ENCODE measurements around the gene UBTF. TPM values are rescaled to one million over a fixed set of nuclear protein-coding genes. Genes with fewer than 3 reads are reported as not detected.
"Not testable (repeated sequence)": the region's sequence is repeated elsewhere in the genome, so short reads cannot be mapped to it uniquely, and the experiment has no call there.

The UBTF gene
- total RNA-seq, 1 donor from 2014 or later, result 62.1 TPM

- Mint-ChIP-seq H3K4me1 (ENCODE audit: low read depth) (no peaks in the 10 kb centered on the region), H3K9me3 (ENCODE audit: low read depth) (no peaks in the 10 kb centered on the region), H3K36me3 (ENCODE audit: low read depth) (no peaks in the 10 kb centered on the region), H3K27ac (ENCODE audit: unreplicated experiment) (no peak overlapping the region), H3K4me3 (ENCODE audit: unreplicated experiment) (no peak overlapping the region), H3K27me3 (ENCODE audit: low read depth) (peaks cover 13% of the 10 kb centered on the region)
- DNase-seq (ENCODE audit: low spot score), result no peak
- TF ChIP-seq CTCF (IDR thresholded peaks at IDR 0.05), result no peak
These were observed 31.6 kb upstream of the UBTF start for GRCh38 chr17:44251062-44251461.

GRCh38 chr17:44249501-44250246, 30.2 kb upstream of the UBTF start:
- no peaks in the 10 kb centered on the region for H3K9me3 Mint-ChIP-seq (ENCODE audit: low read depth)

GRCh38 chr17:44247876-44248736, 28.6 kb upstream of the UBTF start:
- no peak overlapping the region for H3K4me3 Mint-ChIP-seq (ENCODE audit: unreplicated experiment)
- H3K27me3 Mint-ChIP-seq (ENCODE audit: low read depth), result no peaks in the 10 kb centered on the region
- no peaks in the 10 kb centered on the region for H3K4me1 Mint-ChIP-seq (ENCODE audit: low read depth)
- H3K27ac Mint-ChIP-seq (ENCODE audit: unreplicated experiment), result no peak overlapping the region
- no peaks in the 10 kb centered on the region for H3K9me3 Mint-ChIP-seq (ENCODE audit: low read depth)
- no peak for DNase-seq (ENCODE audit: low spot score)
- TF ChIP-seq CTCF (IDR thresholded peaks at IDR 0.05), result no peak
- no peaks in the 10 kb centered on the region for H3K36me3 Mint-ChIP-seq (ENCODE audit: low read depth)

More at GRCh38 chr17:44249501-44250246, 30.2 kb upstream of the UBTF start:
- H3K27me3 Mint-ChIP-seq (ENCODE audit: low read depth), result peaks cover 3% of the 10 kb centered on the region
- H3K27ac Mint-ChIP-seq (ENCODE audit: unreplicated experiment), result no peak overlapping the region
- no peak for TF ChIP-seq CTCF (IDR thresholded peaks at IDR 0.05)
- H3K4me1 Mint-ChIP-seq (ENCODE audit: low read depth), result no peaks in the 10 kb centered on the region
- no peaks in the 10 kb centered on the region for H3K36me3 Mint-ChIP-seq (ENCODE audit: low read depth)
- no peak overlapping the region for H3K4me3 Mint-ChIP-seq (ENCODE audit: unreplicated experiment)
- DNase-seq (ENCODE audit: low spot score), result no peak

GRCh38 chr17:44247440-44247841, 28.0 kb upstream of the UBTF start:
- Mint-ChIP-seq H3K27me3 (ENCODE audit: low read depth) (no peaks in the 10 kb centered on the region), H3K4me1 (ENCODE audit: low read depth) (no peaks in the 10 kb centered on the region), H3K4me3 (ENCODE audit: unreplicated experiment) (no peak overlapping the region), H3K27ac (ENCODE audit: unreplicated experiment) (no peak overlapping the region), H3K9me3 (ENCODE audit: low read depth) (no peaks in the 10 kb centered on the region), H3K36me3 (ENCODE audit: low read depth) (no peaks in the 10 kb centered on the region)
- TF ChIP-seq CTCF (IDR thresholded peaks at IDR 0.05), result no peak
- DNase-seq (ENCODE audit: low spot score), result no peak

GRCh38 chr17:44241106-44241624, 21.7 kb upstream of the UBTF start:
- Mint-ChIP-seq H3K9me3 (ENCODE audit: low read depth) (no peaks in the 10 kb centered on the region), H3K27me3 (ENCODE audit: low read depth) (no peaks in the 10 kb centered on the region), H3K4me3 (ENCODE audit: unreplicated experiment) (no peak overlapping the region), H3K27ac (ENCODE audit: unreplicated experiment) (no peak overlapping the region), H3K4me1 (ENCODE audit: low read depth) (no peaks in the 10 kb centered on the region), H3K36me3 (ENCODE audit: low read depth) (no peaks in the 10 kb centered on the region)
- TF ChIP-seq CTCF (IDR thresholded peaks at IDR 0.05), result no peak
- DNase-seq (ENCODE audit: low spot score), result no peak

- H3K4me3 Mint-ChIP-seq (ENCODE audit: unreplicated experiment); H3K4me1 Mint-ChIP-seq (ENCODE audit: low read depth); H3K9me3 Mint-ChIP-seq (ENCODE audit: low read depth); H3K27ac Mint-ChIP-seq (ENCODE audit: unreplicated experiment); H3K27me3 Mint-ChIP-seq (ENCODE audit: low read depth); H3K36me3 Mint-ChIP-seq (ENCODE audit: low read depth); DNase-seq (ENCODE audit: low spot score): not testable (repeated sequence)
These were observed 18.4 kb upstream of the UBTF start for GRCh38 chr17:44237886-44238285.

All from chondrocyte (in vitro differentiated cells).